ENCODE measurements around the gene NDEL1.

The NDEL1 gene

GRCh38 chr17:8453326-8453725 lies 17.6 kb downstream of the NDEL1 start:
- no peaks in the 10 kb centered on the region for H3K4me1 ChIP-seq (ENCODE audit: insufficient read depth, low read length, severe bottlenecking)
- peaks cover 76% of the 10 kb centered on the region for H3K36me3 ChIP-seq (ENCODE audit: insufficient read depth, low read length)

GRCh38 chr17:8455665-8456209 lies 20.1 kb downstream of the NDEL1 start:
- Histone ChIP-seq H2AFZ (ENCODE audit: low read length) (no peak overlapping the region), H3K4me1 (ENCODE audit: insufficient read depth, low read length, severe bottlenecking) (no peaks in the 10 kb centered on the region), H3K9ac (ENCODE audit: low read length) (no peak overlapping the region), H4K20me1 (ENCODE audit: insufficient read depth, low read length) (no peaks in the 10 kb centered on the region), H3K79me2 (ENCODE audit: insufficient read depth, low read length) (no peaks in the 10 kb centered on the region), H3K27me3 (ENCODE audit: insufficient read depth, low read length) (no peaks in the 10 kb centered on the region), H3K27ac (ENCODE audit: low read depth, low read length, poor library complexity, severe bottlenecking) (no peak overlapping the region), H3K9me3 (ENCODE audit: low read length) (no peaks in the 10 kb centered on the region), H3K9me2 (ENCODE audit: low read depth, low read length) (no peaks in the 10 kb centered on the region), H3K4me2 (ENCODE audit: low read length) (no peak overlapping the region), H3K4me3 (ENCODE audit: low read depth, low read length, poor library complexity, severe bottlenecking) (no peak overlapping the region), H3F3A (ENCODE audit: insufficient read depth, low read length) (no peaks in the 10 kb centered on the region), H3K36me3 (ENCODE audit: insufficient read depth, low read length) (peaks cover 73% of the 10 kb centered on the region)
- TF ChIP-seq EZH2 (IDR thresholded peaks at IDR 0.05; ENCODE audit: borderline replicate concordance, low read length) (no peak), CTCF (IDR thresholded peaks at IDR 0.05; ENCODE audit: low read length) (no peak)

More at GRCh38 chr17:8453326-8453725, 17.6 kb downstream of the NDEL1 start:
- TF ChIP-seq CTCF (IDR thresholded peaks at IDR 0.05; ENCODE audit: low read length) (no peak), EZH2 (IDR thresholded peaks at IDR 0.05; ENCODE audit: borderline replicate concordance, low read length) (no peak)
- Histone ChIP-seq H3K27ac (ENCODE audit: low read depth, low read length, poor library complexity, severe bottlenecking) (no peak overlapping the region), H3K4me2 (ENCODE audit: low read length) (no peak overlapping the region), H2AFZ (ENCODE audit: low read length) (no peak overlapping the region), H3K9ac (ENCODE audit: low read length) (no peak overlapping the region), H3K4me3 (ENCODE audit: low read depth, low read length, poor library complexity, severe bottlenecking) (no peak overlapping the region), H3K9me3 (ENCODE audit: low read length) (no peaks in the 10 kb centered on the region), H3K79me2 (ENCODE audit: insufficient read depth, low read length) (no peaks in the 10 kb centered on the region), H3F3A (ENCODE audit: insufficient read depth, low read length) (no peaks in the 10 kb centered on the region), H3K9me2 (ENCODE audit: low read depth, low read length) (no peaks in the 10 kb centered on the region), H4K20me1 (ENCODE audit: insufficient read depth, low read length) (no peaks in the 10 kb centered on the region), H3K27me3 (ENCODE audit: insufficient read depth, low read length) (no peaks in the 10 kb centered on the region)

GRCh38 chr17:8458128-8458527 lies 22.4 kb downstream of the NDEL1 start:
- Histone ChIP-seq H3K4me2 (ENCODE audit: low read length) (no peak overlapping the region), H4K20me1 (ENCODE audit: insufficient read depth, low read length) (no peaks in the 10 kb centered on the region), H3K27me3 (ENCODE audit: insufficient read depth, low read length) (no peaks in the 10 kb centered on the region), H3K36me3 (ENCODE audit: insufficient read depth, low read length) (peaks cover 73% of the 10 kb centered on the region), H3K79me2 (ENCODE audit: insufficient read depth, low read length) (no peaks in the 10 kb centered on the region), H3K9me2 (ENCODE audit: low read depth, low read length) (no peaks in the 10 kb centered on the region), H3K9ac (ENCODE audit: low read length) (no peak overlapping the region), H3F3A (ENCODE audit: insufficient read depth, low read length) (no peaks in the 10 kb centered on the region), H3K27ac (ENCODE audit: low read depth, low read length, poor library complexity, severe bottlenecking) (no peak overlapping the region), H3K4me3 (ENCODE audit: low read depth, low read length, poor library complexity, severe bottlenecking) (no peak overlapping the region), H3K9me3 (ENCODE audit: low read length) (no peaks in the 10 kb centered on the region), H3K4me1 (ENCODE audit: insufficient read depth, low read length, severe bottlenecking) (no peaks in the 10 kb centered on the region), H2AFZ (ENCODE audit: low read length) (no peak overlapping the region)
- no peak for TF ChIP-seq EZH2 (IDR thresholded peaks at IDR 0.05; ENCODE audit: borderline replicate concordance, low read length)

- H3K9ac ChIP-seq (ENCODE audit: low read length): no peak overlapping the region
- H3K36me3 ChIP-seq (ENCODE audit: insufficient read depth, low read length): peaks cover 71% of the 10 kb centered on the region
- no peaks in the 10 kb centered on the region for H4K20me1 ChIP-seq (ENCODE audit: insufficient read depth, low read length)
- H3K4me1 ChIP-seq (ENCODE audit: insufficient read depth, low read length, severe bottlenecking): no peaks in the 10 kb centered on the region
- no peak overlapping the region for H3K4me2 ChIP-seq (ENCODE audit: low read length)
- no peaks in the 10 kb centered on the region for H3K27me3 ChIP-seq (ENCODE audit: insufficient read depth, low read length)
- no peak overlapping the region for H3K27ac ChIP-seq (ENCODE audit: low read depth, low read length, poor library complexity, severe bottlenecking)
- no peaks in the 10 kb centered on the region for H3F3A ChIP-seq (ENCODE audit: insufficient read depth, low read length)
- TF ChIP-seq CTCF (IDR thresholded peaks at IDR 0.05; ENCODE audit: low read length) (no peak), EZH2 (IDR thresholded peaks at IDR 0.05; ENCODE audit: borderline replicate concordance, low read length) (no peak)
- no peaks in the 10 kb centered on the region for H3K79me2 ChIP-seq (ENCODE audit: insufficient read depth, low read length)
- no peak overlapping the region for H3K4me3 ChIP-seq (ENCODE audit: low read depth, low read length, poor library complexity, severe bottlenecking)
- H2AFZ ChIP-seq (ENCODE audit: low read length): no peak overlapping the region
- no peaks in the 10 kb centered on the region for H3K9me2 ChIP-seq (ENCODE audit: low read depth, low read length)
- no peaks in the 10 kb centered on the region for H3K9me3 ChIP-seq (ENCODE audit: low read length)
Observed at GRCh38 chr17:8459107-8459506, 23.4 kb downstream of the NDEL1 start.
